ENCODE data around the gene AHDC1. TPM values are rescaled to one million over a fixed set of nuclear protein-coding genes. Genes with fewer than 3 reads are reported as not detected.
A peak's percentile ranks its signal among the peaks of the same experiment; 100 is the strongest.

AHDC1 gene
- total RNA-seq, 2 donors from 2014 or later: 27.1 to 83.7 TPM

DNA sequence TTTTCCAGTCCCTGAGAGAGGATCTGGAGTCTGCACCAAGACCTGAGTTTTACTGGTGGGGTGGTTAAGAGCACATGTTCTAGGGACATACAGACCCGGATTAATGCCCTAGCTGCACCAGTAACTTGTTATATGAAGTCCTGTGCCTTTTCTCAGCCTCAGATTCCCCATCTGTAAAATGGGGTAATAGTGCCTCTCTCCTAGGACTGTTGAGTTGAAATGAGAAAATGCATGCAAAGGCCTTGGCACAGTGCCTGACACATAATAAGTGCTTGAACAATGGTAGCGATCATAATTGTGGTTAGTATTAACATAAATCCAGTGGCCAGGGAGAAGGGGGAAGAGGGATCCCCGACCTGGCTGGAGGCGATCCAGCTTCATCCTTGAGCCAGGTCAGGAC lies 12.3 kb downstream of the AHDC1 start:
- Histone ChIP-seq H3K9me3 (no peaks in the 10 kb centered on the region), H3K4me1 (replicated peaks) (peaks cover 12% of the 10 kb centered on the region), H3K27me3 (replicated peaks; ENCODE audit: insufficient read depth) (no peaks in the 10 kb centered on the region), H3K27ac (no peak overlapping the region), H3K36me3 (no peaks in the 10 kb centered on the region), H3K4me3 (no peak overlapping the region)
- WGBS: 42% methylated on average over 4 of the region's 4 CpGs
- TF ChIP-seq, protein P1, sequence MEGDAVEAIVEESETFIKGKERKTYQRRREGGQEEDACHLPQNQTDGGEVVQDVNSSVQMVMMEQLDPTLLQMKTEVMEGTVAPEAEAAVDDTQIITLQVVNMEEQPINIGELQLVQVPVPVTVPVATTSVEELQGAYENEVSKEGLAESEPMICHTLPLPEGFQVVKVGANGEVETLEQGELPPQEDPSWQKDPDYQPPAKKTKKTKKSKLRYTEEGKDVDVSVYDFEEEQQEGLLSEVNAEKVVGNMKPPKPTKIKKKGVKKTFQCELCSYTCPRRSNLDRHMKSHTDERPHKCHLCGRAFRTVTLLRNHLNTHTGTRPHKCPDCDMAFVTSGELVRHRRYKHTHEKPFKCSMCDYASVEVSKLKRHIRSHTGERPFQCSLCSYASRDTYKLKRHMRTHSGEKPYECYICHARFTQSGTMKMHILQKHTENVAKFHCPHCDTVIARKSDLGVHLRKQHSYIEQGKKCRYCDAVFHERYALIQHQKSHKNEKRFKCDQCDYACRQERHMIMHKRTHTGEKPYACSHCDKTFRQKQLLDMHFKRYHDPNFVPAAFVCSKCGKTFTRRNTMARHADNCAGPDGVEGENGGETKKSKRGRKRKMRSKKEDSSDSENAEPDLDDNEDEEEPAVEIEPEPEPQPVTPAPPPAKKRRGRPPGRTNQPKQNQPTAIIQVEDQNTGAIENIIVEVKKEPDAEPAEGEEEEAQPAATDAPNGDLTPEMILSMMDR (IDR thresholded peaks at IDR 0.05): no peak
- TF ChIP-seq POLR2AphosphoS5 (IDR thresholded peaks at IDR 0.05) (no peak), POLR2A (IDR thresholded peaks at IDR 0.05) (no peak)
- DNase-seq (ENCODE audit: low spot score): no peak
- intact Hi-C loops (cut with DNase I): no loop called here

DNA sequence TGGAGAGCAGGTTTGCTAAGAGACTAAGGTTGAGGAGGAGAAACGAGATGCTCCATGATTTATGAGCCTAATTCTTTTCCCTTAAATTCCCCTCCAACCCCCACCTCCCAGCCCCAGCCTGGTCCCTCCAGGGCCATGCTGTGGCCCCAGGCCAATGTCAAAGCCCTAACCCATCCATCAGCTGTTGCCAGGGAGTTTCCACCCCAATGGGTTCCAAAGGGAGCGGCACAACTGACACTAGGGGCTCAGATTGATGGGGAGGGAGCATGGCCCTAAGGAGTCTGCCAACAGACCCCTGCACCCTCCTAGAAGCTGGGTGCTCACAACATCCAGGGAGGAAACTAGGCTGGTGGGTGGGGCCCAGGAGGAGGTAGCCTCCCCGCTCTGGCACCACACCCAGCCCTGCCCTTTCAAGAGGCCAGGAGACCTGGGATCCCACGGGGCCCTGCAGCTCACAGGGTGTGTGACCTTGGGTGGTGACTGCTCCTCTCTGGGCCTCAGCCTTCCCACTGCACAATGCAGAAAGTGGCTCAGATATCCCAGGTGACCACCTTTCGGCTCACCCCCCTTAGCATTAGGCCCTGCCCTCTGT lies 12.9 kb downstream of the AHDC1 start:
- no peak for TF ChIP-seq POLR2A (IDR thresholded peaks at IDR 0.05)
- TF ChIP-seq, protein P1 (IDR thresholded peaks at IDR 0.05): no peak
- no peak for TF ChIP-seq POLR2AphosphoS5 (IDR thresholded peaks at IDR 0.05)
- DNase-seq (ENCODE audit: low spot score): no peak
- Histone ChIP-seq H3K27me3 (replicated peaks; ENCODE audit: insufficient read depth) (no peaks in the 10 kb centered on the region), H3K4me1 (replicated peaks) (peaks cover 12% of the 10 kb centered on the region), H3K9me3 (no peaks in the 10 kb centered on the region), H3K36me3 (no peaks in the 10 kb centered on the region), H3K4me3 (no peak overlapping the region), H3K27ac (no peak overlapping the region)
- intact Hi-C loops (cut with DNase I): no loop called here
- 50% methylated on average over 5 of the region's 5 CpGs for WGBS

DNA sequence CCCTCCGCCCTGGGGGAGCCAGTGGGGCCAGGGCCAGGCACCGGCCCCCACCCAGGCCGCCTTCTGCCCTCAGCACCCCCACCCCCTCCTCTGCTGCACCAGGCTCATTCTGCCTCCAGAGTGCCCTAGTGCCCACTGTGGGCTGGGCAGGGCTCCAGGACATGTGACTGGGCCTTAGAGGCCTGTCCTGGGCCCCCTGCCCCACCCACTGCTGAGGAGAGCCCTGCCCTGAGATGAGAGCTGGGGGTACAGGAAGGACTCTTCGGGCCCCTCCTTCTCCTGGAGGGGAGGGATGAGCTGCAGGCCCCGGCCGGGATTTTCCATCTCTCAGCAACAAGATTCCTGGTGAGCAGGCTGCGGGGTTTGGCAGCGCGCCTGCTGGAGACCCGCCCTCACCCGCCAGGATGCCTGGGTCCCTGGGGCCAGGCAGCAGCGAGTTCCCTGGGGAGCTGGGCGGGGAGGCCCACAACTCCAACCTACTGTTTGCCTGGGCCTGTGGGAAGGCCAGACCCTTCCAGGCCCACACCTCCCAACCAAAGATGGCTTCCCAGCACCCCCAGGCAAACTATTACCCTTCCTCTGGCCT lies 14.0 kb downstream of the AHDC1 start:
- H3K27ac ChIP-seq: peak overlapping the region; percentile 52 to 54
- no peak for DNase-seq (ENCODE audit: low spot score)
- no peaks in the 10 kb centered on the region for H3K9me3 ChIP-seq
- 19% methylated on average over 13 of the region's 13 CpGs for WGBS
- no peaks in the 10 kb centered on the region for H3K36me3 ChIP-seq
- peaks cover 12% of the 10 kb centered on the region for H3K4me1 ChIP-seq (replicated peaks)
- intact Hi-C loops (cut with DNase I): no loop called here
- H3K4me3 ChIP-seq: no peak overlapping the region
- H3K27me3 ChIP-seq (replicated peaks; ENCODE audit: insufficient read depth): no peaks in the 10 kb centered on the region
- TF ChIP-seq, protein P1 (IDR thresholded peaks at IDR 0.05): no peak
- TF ChIP-seq POLR2AphosphoS5 (IDR thresholded peaks at IDR 0.05): no peak
- TF ChIP-seq POLR2A (IDR thresholded peaks at IDR 0.05): no peak

DNA sequence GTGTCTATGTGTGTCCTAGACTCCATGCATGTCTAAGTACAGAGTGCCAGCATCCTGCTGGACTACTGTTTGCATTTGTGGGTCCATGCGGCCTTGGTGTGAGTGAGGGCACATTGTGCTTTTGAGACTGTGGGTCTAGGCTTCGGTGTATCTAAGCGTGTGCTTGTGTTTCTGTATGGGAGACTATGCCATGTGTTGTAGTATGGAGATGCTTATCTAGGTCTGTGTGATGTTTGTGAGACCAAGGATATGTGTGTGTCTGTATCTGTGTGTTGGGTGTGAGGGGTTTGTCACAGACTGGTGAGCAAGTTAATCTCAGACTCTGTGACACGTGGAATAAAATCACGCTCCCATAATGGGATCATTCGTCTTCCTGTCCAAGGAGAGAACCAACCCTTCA lies 14.5 kb downstream of the AHDC1 start:
- Histone ChIP-seq H3K9me3 (no peaks in the 10 kb centered on the region), H3K27ac (peak overlapping the region; percentile 52 to 54), H3K27me3 (replicated peaks; ENCODE audit: insufficient read depth) (no peaks in the 10 kb centered on the region), H3K36me3 (no peaks in the 10 kb centered on the region), H3K4me1 (replicated peaks) (peaks cover 12% of the 10 kb centered on the region), H3K4me3 (no peak overlapping the region)
- TF ChIP-seq, protein P1 (IDR thresholded peaks at IDR 0.05): no peak
- no peak for TF ChIP-seq POLR2A (IDR thresholded peaks at IDR 0.05)
- no peak for TF ChIP-seq POLR2AphosphoS5 (IDR thresholded peaks at IDR 0.05)
- no peak for DNase-seq (ENCODE audit: low spot score)
- intact Hi-C loops (cut with DNase I): no loop called here
- 56% methylated on average over 6 of the region's 6 CpGs for WGBS

All from prostate gland (tissue), 2 donors.